ENCODE measurements around the gene SPOCD1.

SPOCD1 gene

DNA sequence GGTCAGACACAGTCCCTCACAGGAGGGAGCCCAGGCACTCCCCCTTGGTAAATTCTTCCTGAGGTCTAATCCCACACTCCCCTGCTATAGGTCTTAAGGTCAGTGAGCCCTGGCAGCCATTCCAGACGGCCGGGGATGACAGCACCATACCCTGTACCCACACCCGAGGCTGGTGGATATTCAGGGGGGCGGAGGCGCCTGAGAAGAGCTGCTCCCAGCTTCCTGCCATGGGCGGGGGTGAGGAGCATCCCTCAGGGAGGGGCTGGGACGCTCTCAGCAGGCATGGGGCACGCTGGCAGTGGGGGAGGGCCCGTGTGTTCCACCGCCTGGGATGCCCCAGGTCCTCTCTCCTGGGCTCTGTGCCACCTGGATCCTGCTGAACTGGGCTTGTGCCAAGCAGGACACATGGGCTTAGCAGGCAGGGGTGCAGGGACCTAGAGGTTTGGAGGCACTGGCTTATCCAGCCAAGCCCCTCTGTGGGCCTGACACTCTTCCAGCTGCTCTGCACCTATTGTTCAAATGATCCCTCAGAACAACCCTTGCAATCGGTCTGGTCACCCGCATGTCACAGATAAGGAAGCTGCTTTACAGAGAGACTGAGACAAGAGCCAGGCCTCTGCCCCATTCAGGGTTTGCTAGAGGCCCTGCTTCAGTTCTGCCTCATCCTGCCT is 46.0 kb downstream of the SPOCD1 start:
- peak; percentile 61 for DNase-seq

DNA sequence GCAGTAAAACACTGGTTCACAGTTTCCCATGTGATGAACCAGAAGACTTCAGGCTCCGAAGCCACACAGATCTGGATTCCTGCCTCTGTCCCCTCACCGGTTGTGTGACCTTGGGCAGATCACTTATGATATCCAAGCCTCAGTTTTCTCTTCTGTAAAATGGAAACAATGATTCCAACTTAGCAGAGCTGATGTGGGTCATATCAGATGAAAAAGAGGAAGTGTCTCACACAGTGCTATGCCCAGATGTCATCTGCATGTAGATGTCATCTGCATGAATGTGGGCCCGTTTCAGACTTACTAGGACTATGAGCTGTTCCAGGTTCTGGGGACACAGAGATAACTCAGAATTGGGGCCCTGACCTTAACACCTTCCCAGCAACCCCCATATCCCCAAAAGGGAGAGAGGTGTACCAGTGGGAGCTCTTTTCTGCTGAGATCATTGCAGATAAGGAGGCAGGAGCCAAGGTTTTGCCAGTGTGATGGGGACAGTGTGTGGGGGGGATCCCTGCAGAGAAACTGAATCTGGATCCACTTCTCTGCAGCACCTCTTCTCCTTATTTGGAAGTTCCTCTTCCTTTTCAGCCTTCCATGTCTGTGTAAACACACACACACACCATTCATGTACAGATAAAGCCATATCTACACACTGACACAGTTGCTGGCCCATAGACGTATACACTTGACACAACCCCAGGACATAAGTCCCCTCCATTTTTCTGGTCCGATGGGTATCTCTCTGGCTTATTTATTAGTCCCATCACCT is 46.7 kb downstream of the SPOCD1 start:
- DNase-seq: peak; percentile 67

DNA sequence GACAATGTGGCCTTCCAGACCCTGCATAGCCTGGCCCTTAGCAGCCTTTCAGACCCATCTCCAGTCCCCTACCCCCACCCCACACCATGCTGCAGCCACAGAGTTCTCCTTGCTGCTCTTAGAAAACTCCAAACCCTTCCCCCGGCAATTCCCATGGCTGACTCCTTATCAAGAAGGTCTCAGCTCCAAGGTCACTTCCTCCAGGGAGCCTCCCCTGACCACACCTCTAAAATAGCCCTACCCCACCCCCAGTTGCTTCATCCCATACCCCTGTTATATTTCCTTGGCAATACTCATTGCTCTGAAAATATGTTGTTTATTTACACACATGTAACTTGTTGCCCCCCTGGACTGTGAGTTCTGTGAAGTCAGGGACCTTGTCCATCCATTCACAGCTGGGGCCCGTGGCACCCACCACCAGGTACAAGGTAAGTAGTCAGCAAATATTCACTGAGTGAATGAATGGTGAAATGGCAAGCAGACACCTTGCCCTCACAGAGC is 47.4 kb downstream of the SPOCD1 start:
- DNase-seq: no peak

DNA sequence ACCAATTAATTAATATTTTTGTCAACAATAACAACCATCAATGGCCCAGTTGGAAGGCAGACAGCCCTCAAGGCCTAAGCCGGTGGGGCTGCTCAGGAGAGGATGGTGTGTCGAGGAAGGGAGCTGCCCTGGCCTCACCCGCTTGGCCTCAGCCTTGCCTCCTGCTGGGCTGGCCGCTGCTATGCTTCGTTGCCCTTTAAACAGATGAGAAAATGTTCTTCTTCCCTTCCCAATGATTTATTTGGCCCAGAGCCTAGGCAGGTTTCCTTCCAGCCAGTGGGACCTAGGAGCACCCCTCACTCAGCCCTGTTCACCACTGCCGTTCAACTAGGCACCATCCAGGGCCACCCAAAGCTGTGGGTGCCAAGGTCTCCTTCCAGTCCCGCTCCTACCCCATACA is 48.6 kb downstream of the SPOCD1 start:
- DNase-seq: no peak

GRCh38 chr1:31765516-31765915 is 50.3 kb downstream of the SPOCD1 start:
- DNase-seq: no peak

GRCh38 chr1:31765041-31765467 is 50.8 kb downstream of the SPOCD1 start:
- DNase-seq: peak; percentile 70

- DNase-seq: peak; percentile 46
Observed at GRCh38 chr1:31764312-31765040, 51.3 kb downstream of the SPOCD1 start, which contains the start of gene ADGRB2. Gene ADGRB2, minus strand, starts transcription at chr1:31764340. Its CDS starts 7,119 bp downstream, at chr1:31757221.

DNA sequence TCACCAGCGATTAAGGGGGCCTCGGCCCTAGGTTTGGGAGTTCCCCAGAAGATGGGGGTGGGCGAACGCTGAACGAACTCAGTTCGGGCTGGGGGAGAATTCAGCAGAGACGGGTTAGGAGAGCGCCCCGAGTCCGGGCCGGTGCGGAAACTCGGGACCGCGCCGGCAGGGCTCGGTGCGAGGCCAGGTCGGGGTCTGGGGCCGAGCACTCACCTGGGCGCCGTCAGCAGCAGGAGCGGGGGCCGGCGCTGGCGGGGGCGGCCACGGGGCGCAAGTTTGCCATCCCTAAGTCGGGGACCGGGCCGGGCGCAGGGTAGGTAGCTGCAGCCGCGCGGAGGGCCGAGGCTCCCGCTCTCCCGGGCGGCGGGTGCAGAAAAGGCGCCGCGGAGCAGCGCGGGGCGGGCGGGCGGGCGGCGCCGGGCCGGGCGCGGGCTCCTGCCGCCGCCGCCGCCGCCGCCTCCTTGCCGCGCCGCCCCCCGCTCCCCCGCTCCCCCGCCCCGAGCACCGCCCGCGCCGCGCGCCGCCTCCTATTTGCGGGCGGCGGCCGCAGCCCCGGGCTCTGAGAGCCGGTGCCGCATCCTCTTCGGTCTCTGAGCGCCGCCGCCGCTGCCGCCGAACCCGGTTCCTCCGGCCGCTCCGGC is 52.0 kb downstream of the SPOCD1 start:
- DNase-seq: no peak

DNA sequence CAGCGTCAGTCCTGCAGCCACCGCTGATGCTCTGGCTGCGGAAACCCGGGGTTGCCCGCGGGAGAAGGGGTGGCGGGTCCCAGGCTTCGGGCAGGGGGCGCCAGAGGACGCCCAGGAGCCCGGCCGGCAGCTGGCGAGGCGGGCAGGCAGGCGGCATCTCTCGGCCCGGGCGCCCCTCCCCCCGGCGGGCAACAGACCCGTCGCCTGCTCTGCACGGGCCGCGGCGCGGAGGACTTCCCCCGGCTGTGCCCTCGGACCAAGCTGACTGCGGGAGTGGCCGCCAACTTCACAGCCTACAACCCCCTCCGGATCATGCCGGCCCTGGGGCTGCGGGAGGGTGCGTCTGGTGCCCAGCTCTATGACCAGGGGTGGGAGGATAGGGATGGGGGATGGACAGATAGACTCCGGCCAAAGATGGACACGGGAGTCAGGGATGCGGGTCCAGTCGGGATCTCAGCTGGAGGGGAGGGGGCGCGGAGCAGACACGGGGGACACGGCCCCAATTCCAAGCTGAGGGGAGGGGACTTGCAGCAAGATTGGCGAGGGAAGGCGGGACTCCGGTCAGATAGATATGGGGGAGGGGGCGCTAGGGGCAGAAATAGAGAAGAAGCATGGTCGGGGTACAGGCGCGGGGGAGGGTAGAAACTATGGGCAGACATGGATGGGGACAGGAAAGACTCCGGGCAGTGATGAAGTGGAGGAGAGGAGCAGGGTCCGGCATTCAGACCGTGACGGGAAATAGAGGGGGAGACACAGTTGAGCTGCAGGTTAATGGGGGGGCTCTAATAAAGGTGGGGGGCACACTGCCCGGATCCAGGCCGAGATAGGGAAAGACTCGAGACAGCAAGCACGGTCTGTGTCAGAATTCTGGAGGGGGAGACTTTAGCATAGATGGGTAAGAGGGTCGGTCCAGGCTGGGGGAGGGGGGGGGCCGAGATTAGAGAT is 52.8 kb downstream of the SPOCD1 start:
- peak; percentile 86 for DNase-seq

DNA sequence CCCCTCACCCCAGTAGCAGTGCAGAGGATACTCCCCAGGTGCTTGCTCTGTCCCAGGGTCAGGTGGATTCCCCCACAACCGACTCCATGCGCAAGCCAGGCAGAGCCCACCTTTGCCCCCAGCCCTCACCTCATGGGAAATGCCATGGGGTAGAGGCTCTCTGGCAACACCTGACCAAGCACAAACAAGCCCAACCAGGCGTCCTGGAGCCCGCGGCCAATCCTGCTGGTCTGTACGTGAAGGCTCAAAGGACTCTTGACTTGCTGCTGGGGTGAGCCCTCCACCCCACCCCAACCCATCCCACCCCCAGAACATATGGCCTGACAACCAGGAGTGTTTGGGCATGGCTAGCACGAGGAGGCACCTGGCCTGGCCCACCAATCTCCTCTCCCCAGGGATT is 53.5 kb downstream of the SPOCD1 start:
- no peak for DNase-seq

DNA sequence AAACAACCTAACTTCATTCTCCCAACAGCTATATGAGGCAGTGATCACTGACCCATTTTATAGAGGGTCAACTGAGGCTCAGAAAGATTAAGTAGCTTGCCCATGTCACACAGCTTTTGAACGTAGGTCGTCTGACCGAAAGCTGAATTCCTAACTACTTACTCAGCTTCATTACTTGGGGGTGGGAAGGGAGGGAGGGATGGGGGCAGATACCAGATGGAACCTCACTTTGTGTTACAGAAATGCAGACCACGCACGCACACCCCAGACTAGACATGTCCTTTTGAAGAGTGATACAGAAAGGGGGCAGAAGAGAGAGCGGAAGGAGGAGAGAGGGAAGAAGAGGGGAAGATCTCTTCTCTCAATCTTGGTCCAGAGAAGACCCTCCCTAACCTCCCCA is 53.9 kb downstream of the SPOCD1 start:
- DNase-seq: no peak

- DNase-seq: peak; percentile 68
Observed at GRCh38 chr1:31760471-31761470, 55.1 kb downstream of the SPOCD1 start.

GRCh38 chr1:31759298-31760023 is 56.4 kb downstream of the SPOCD1 start:
- no peak for DNase-seq

GRCh38 chr1:31758823-31759222 is 57.0 kb downstream of the SPOCD1 start:
- DNase-seq: no peak

DNA sequence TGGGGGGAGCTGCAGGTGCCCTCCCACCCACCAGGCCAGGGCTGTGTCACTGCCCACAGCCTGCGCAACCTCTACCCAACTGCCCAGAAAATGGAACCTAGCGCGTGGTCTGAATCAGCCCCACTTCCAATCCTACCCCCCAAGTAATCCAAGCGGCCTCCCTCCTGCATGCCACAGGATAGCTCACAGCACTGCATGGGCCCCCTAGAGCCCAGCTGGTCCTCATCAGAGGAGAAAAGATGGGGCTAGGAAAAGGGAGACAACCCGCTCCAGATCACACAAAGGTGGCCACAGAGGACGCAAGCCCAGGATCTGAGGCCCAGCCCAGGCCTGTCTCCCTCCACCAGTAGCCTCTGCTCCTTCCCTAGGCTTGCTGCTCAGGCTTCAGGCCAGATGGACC is 57.8 kb downstream of the SPOCD1 start:
- DNase-seq: no peak

GRCh38 chr1:31757204-31757679 is 58.6 kb downstream of the SPOCD1 start:
- DNase-seq: no peak

DNA sequence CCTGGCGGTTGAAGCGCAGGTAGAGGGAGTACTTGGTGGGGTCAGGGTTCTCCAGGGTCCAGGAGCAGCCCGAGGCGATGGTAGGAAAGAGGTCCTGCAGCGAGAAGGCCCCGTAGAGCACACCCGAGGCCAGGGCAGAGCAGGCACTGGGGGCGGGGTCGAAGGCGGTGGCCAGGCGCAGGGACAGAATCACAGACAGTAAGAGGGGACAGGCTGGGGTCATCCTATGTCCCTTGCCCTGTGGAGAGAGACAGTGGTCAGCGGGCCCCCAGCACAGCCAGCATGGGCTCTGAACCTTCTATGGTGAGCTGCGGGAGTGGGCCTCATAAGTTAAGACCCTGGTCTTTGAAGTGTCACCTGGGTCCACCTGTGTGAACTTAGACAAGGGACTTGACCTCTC is 59.2 kb downstream of the SPOCD1 start:
- no peak for DNase-seq

DNA sequence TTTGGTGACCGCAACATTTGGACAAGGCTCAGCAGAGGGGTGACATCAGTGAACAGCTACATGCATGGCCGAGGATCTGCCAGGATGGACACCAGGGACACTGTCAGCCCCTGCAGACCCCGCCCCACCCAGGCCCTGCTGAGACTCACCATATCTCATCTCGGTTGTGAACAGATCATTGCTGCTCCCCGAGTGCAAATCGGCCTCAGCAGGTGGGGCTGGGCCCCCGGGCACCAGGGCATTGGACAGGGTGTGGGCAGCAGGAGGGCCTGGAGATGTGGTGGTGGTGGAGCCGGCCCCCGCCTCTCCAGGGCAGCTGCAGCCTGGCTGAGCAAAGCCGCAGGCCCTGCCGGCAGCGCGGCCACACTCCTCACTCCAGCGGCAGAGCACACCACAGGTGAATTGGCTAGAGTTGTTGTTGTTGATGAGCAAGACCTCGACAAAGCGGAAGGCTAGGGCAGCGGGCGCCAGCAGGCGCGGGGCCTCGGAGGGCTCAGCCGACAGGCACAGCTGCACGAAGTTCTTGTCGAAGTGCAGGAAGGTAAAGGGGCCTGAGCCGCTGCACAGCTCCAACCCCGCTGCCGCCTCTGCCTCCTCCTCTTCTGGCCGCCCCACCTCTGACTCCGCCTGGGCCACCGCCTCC is 59.9 kb downstream of the SPOCD1 start:
- no peak for DNase-seq

- no peak for DNase-seq
Observed at GRCh38 chr1:31755197-31755611, 60.6 kb downstream of the SPOCD1 start.
